ENCODE measurements around the gene CTNNBIP1. TPM values are rescaled to one million over a fixed set of nuclear protein-coding genes. Genes with fewer than 3 reads are reported as not detected.

CTNNBIP1 gene
- total RNA-seq, 1 experiment from 2014 or later, result 14.6 TPM

GRCh38 chr1:9853249-9853595, 56.8 kb downstream of the CTNNBIP1 start:
- no peaks in the 10 kb centered on the region for H3K36me3 ChIP-seq (ENCODE audit: insufficient read depth, low read length, poor library complexity, severe bottlenecking)
- TF ChIP-seq CTCF (conservative IDR thresholded peaks at IDR 0.05; ENCODE audit: low read depth, low read length), result no peak
- TF ChIP-seq EZH2 (IDR thresholded peaks at IDR 0.05; ENCODE audit: borderline replicate concordance, low read depth, low read length, poor library complexity, severe bottlenecking), result no peak
- no peak overlapping the region for H3K4me3 ChIP-seq (ENCODE audit: low read depth, low read length, poor library complexity, severe bottlenecking)
- no TSS peak for BruUV-seq (replicated peaks)
- ChIA-PET POLR2A (ENCODE audit: low non-redundant PET) (no interaction called here), CTCF (no interaction called here)
- DNase-seq (ENCODE audit: low spot score), result no peak
- peak overlapping the region; percentile 35 for H3K27ac ChIP-seq (ENCODE audit: low read depth, low read length, poor library complexity, severe bottlenecking)
- intact Hi-C loops (cut with micrococcal nuclease; ENCODE audit: unreplicated experiment), result no loop called here
- peaks cover 17% of the 10 kb centered on the region for H3K4me1 ChIP-seq (ENCODE audit: insufficient read depth, low read length, poor library complexity, severe bottlenecking)
- no peaks in the 10 kb centered on the region for H3K27me3 ChIP-seq (replicated peaks; ENCODE audit: insufficient read depth, low read depth, low read length, poor library complexity)
- no peaks in the 10 kb centered on the region for H3K9me3 ChIP-seq (ENCODE audit: low read depth, low read length, poor library complexity, severe bottlenecking)

GRCh38 chr1:9852410-9853248, 57.4 kb downstream of the CTNNBIP1 start:
- no peaks in the 10 kb centered on the region for H3K27me3 ChIP-seq (replicated peaks; ENCODE audit: insufficient read depth, low read depth, low read length, poor library complexity)
- H3K27ac ChIP-seq (ENCODE audit: low read depth, low read length, poor library complexity, severe bottlenecking), result peak overlapping the region; percentile 35
- peak; percentile 59 for DNase-seq (ENCODE audit: low spot score)
- POLR2A ChIA-PET (ENCODE audit: low non-redundant PET), result no interaction called here
- intact Hi-C loops (cut with micrococcal nuclease; ENCODE audit: unreplicated experiment), result no loop called here
- CTCF ChIA-PET, result no interaction called here
- H3K9me3 ChIP-seq (ENCODE audit: low read depth, low read length, poor library complexity, severe bottlenecking), result no peaks in the 10 kb centered on the region
- no TSS peak for BruUV-seq (replicated peaks)
- no peaks in the 10 kb centered on the region for H3K36me3 ChIP-seq (ENCODE audit: insufficient read depth, low read length, poor library complexity, severe bottlenecking)
- TF ChIP-seq CTCF (conservative IDR thresholded peaks at IDR 0.05; ENCODE audit: low read depth, low read length), result no peak
- no peak for TF ChIP-seq EZH2 (IDR thresholded peaks at IDR 0.05; ENCODE audit: borderline replicate concordance, low read depth, low read length, poor library complexity, severe bottlenecking)
- no peak overlapping the region for H3K4me3 ChIP-seq (ENCODE audit: low read depth, low read length, poor library complexity, severe bottlenecking)
- H3K4me1 ChIP-seq (ENCODE audit: insufficient read depth, low read length, poor library complexity, severe bottlenecking), result peaks cover 17% of the 10 kb centered on the region

- Histone ChIP-seq H3K9me3 (ENCODE audit: low read depth, low read length, poor library complexity, severe bottlenecking) (no peaks in the 10 kb centered on the region), H3K36me3 (ENCODE audit: insufficient read depth, low read length, poor library complexity, severe bottlenecking) (no peaks in the 10 kb centered on the region), H3K27ac (ENCODE audit: low read depth, low read length, poor library complexity, severe bottlenecking) (no peak overlapping the region), H3K4me3 (ENCODE audit: low read depth, low read length, poor library complexity, severe bottlenecking) (no peak overlapping the region), H3K27me3 (replicated peaks; ENCODE audit: insufficient read depth, low read depth, low read length, poor library complexity) (no peaks in the 10 kb centered on the region), H3K4me1 (ENCODE audit: insufficient read depth, low read length, poor library complexity, severe bottlenecking) (peaks cover 17% of the 10 kb centered on the region)
- DNase-seq (ENCODE audit: low spot score), result no peak
- ChIA-PET POLR2A (ENCODE audit: low non-redundant PET) (no interaction called here), CTCF (no interaction called here)
- intact Hi-C loops (cut with micrococcal nuclease; ENCODE audit: unreplicated experiment), result no loop called here
- TF ChIP-seq CTCF (conservative IDR thresholded peaks at IDR 0.05; ENCODE audit: low read depth, low read length) (no peak), EZH2 (IDR thresholded peaks at IDR 0.05; ENCODE audit: borderline replicate concordance, low read depth, low read length, poor library complexity, severe bottlenecking) (no peak)
- BruUV-seq (replicated peaks), result no TSS peak
These were observed 58.1 kb downstream of the CTNNBIP1 start for GRCh38 chr1:9852004-9852403.

Measured in A673 (cell line).